Activated B cell treated with CpG ODN at 0.5 μM for 24 hours (primary cell): ENCODE results near the gene DPF3. TPM values are rescaled to one million over a fixed set of nuclear protein-coding genes. Genes with fewer than 3 reads are reported as not detected.

ENCODE experiments used
- ATAC-seq: fragments of 200-7000 bp; cut with Tn5 transposase; one replicate; pipeline ENCODE4 v1.10.0; 2021; ENCODE audit warnings: low read depth, mild to moderate bottlenecking, moderate library complexity
- CTCF ChIA-PET: fragments of 350-600 bp; sonication (Branson Sonifier 250); formaldehyde crosslinking; loops from one replicate; lab custom pipeline; 2021; ENCODE audit warnings: antibody characterized with exemption; lab: Charles Lee
- POLR2A ChIA-PET: fragments of 350-600 bp; sonication (Branson Sonifier 250); formaldehyde crosslinking; loops from one replicate; lab custom pipeline; 2021; ENCODE audit warnings: antibody characterized with exemption; lab: Charles Lee
- DNase-seq: peaks from one replicate; pipeline ENCODE4 v3.0.0; 2022
- H3K27ac Mint-ChIP-seq: one replicate; pipeline ENCODE4 v1.8.0; 2020; ENCODE audit warnings: mixed read lengths
- H3K27me3 Mint-ChIP-seq: one replicate; pipeline ENCODE4 v1.8.0; 2021; ENCODE audit warnings: mixed read lengths
- H3K36me3 Mint-ChIP-seq: one replicate; pipeline ENCODE4 v1.8.0; 2021; ENCODE audit warnings: low read depth, mixed read lengths
- H3K4me1 Mint-ChIP-seq: one replicate; pipeline ENCODE4 v1.8.0; 2021; ENCODE audit warnings: mixed read lengths
- H3K4me3 Mint-ChIP-seq: one replicate; pipeline ENCODE4 v1.8.0; 2020; ENCODE audit warnings: mild to moderate bottlenecking, mixed read lengths
- H3K9me3 Mint-ChIP-seq: one replicate; pipeline ENCODE4 v1.8.0; 2020; ENCODE audit warnings: mixed read lengths
- CTCF ChIP-seq: fragments of 200-600 bp; IDR thresholded peaks from one replicate; pipeline ENCODE4 v1.8.0; 2022; ENCODE audit warnings: antibody characterized with exemption, mild to moderate bottlenecking
- intact Hi-C: fragments of 100-400 bp; cut with micrococcal nuclease; formaldehyde crosslinking; loops from one replicate; pipeline ENCODE4 v1.15.1; 2024
- total RNA-seq: library from RNA; stranded (reverse); gene quantifications from 2 replicates; pipeline ENCODE4 v1.2.3, GENCODE V29; 2022

DPF3 gene
- total RNA-seq, 1 donor from 2014 or later, result 3.5 TPM

GRCh38 chr14:72597252-72598233 is 296.4 kb downstream of the DPF3 start:
- Mint-ChIP-seq H3K36me3 (no peaks in the 10 kb centered on the region), H3K9me3 (no peaks in the 10 kb centered on the region), H3K4me3 (peak overlapping the region; percentile 15), H3K27ac (no peak overlapping the region), H3K27me3 (peaks cover 4% of the 10 kb centered on the region), H3K4me1 (peaks cover 46% of the 10 kb centered on the region)
- TF ChIP-seq CTCF, result no peak
- intact Hi-C loops, result loop anchor here (2.0 kb wide), 1 partner anchor 79 kb away; no protein-coding TSS in a partner anchor
- POLR2A ChIA-PET, result interaction anchor here (1.0 kb wide), 1 partner anchor 9 kb away, joined by 3 read pairs; no protein-coding TSS in a partner anchor
- no peak for DNase-seq
- CTCF ChIA-PET, result interaction anchor here (0.8 to 1.2 kb wide), 2 partner anchors 9 to 81 kb away, joined by 3 to 4 read pairs; no protein-coding TSS in a partner anchor
- peak; percentile 56 for ATAC-seq

- no peaks in the 10 kb centered on the region for H3K36me3 Mint-ChIP-seq
- ChIA-PET CTCF (no interaction called here), POLR2A (no interaction called here)
- H3K4me3 Mint-ChIP-seq, result no peak overlapping the region
- TF ChIP-seq CTCF, result no peak
- no peak for ATAC-seq
- intact Hi-C loops, result no loop called here
- H3K9me3 Mint-ChIP-seq, result no peaks in the 10 kb centered on the region
- no peaks in the 10 kb centered on the region for H3K27me3 Mint-ChIP-seq
- no peak overlapping the region for H3K27ac Mint-ChIP-seq
- peaks cover 55% of the 10 kb centered on the region for H3K4me1 Mint-ChIP-seq
- no peak for DNase-seq
Observed at GRCh38 chr14:72595152-72595862, 298.6 kb downstream of the DPF3 start.

GRCh38 chr14:72594099-72594901 is 299.6 kb downstream of the DPF3 start:
- Mint-ChIP-seq H3K9me3 (peaks cover 3% of the 10 kb centered on the region), H3K4me1 (peaks cover 58% of the 10 kb centered on the region), H3K27me3 (no peaks in the 10 kb centered on the region), H3K27ac (no peak overlapping the region), H3K36me3 (no peaks in the 10 kb centered on the region), H3K4me3 (peak overlapping the region; percentile 21)
- POLR2A ChIA-PET, result no interaction called here
- no peak for ATAC-seq
- DNase-seq, result no peak
- intact Hi-C loops, result loop anchor here (5.0 kb wide), 1 partner anchor 298 kb away; the partner anchor contains the start of gene DPF3
- TF ChIP-seq CTCF, result no peak
- CTCF ChIA-PET, result no interaction called here

GRCh38 chr14:72591391-72591790 is 302.5 kb downstream of the DPF3 start:
- H3K36me3 Mint-ChIP-seq, result no peaks in the 10 kb centered on the region
- no peak for ATAC-seq
- peaks cover 49% of the 10 kb centered on the region for H3K4me1 Mint-ChIP-seq
- ChIA-PET POLR2A (no interaction called here), CTCF (no interaction called here)
- H3K4me3 Mint-ChIP-seq, result no peak overlapping the region
- peaks cover 3% of the 10 kb centered on the region for H3K9me3 Mint-ChIP-seq
- TF ChIP-seq CTCF, result no peak
- DNase-seq, result no peak
- H3K27me3 Mint-ChIP-seq, result no peaks in the 10 kb centered on the region
- intact Hi-C loops, result loop anchor here (5.0 kb wide), 1 partner anchor 301 kb away; the partner anchor contains the start of gene DPF3
- H3K27ac Mint-ChIP-seq, result no peak overlapping the region
